SU-DHL-6 (cell line): ENCODE data around the gene LEKR1.

Experiments
- H2AFZ ChIP-seq: fragments of 200-600 bp; sonication (generic); 2 replicates; pipeline ENCODE4 v1.6.1; 2014; ENCODE audit warnings: low read depth, mild to moderate bottlenecking, moderate library complexity, mixed read lengths, antibody characterized with exemption, low read length; ENCODE audit not compliant: severe bottlenecking
- H3F3A ChIP-seq: fragments of 200-600 bp; shearing (Covaris generic); 2 replicates; pipeline ENCODE4 v1.6.0; 2016; ENCODE audit warnings: antibody characterized with exemption, mild to moderate bottlenecking; ENCODE audit not compliant: insufficient read depth
- H3K27ac ChIP-seq: fragments of 200-600 bp; sonication (generic); 2 replicates; pipeline ENCODE4 v1.5.1; 2016; ENCODE audit warnings: low read depth, mild to moderate bottlenecking, low read length, moderate library complexity, mixed read lengths
- H3K27me3 ChIP-seq: fragments of 200-600 bp; sonication (generic), shearing (Covaris generic); 2 replicates; pipeline ENCODE4 v1.6.0; 2014; ENCODE audit warnings: mild to moderate bottlenecking, low read length
- H3K36me3 ChIP-seq: fragments of 200-600 bp; sonication (generic); 2 replicates; pipeline ENCODE4 v1.6.1; 2014; ENCODE audit warnings: mild to moderate bottlenecking, low read length, mixed read lengths
- H3K4me2 ChIP-seq: fragments of 300-600, 200-600 bp; shearing (Covaris generic), sonication (generic); 2 replicates; pipeline ENCODE4 v1.6.0; 2014; ENCODE audit warnings: low read length, low read depth, mild to moderate bottlenecking; ENCODE audit not compliant: poor library complexity, severe bottlenecking
- H3K4me3 ChIP-seq: fragments of 200-600 bp; sonication (generic); 2 replicates; pipeline ENCODE4 v1.5.1; 2014; ENCODE audit warnings: antibody characterized with exemption, low read length, mild to moderate bottlenecking, mixed read lengths; ENCODE audit not compliant: insufficient read depth, poor library complexity, severe bottlenecking
- H3K79me2 ChIP-seq: fragments of 200-600 bp; sonication (generic); 2 replicates; pipeline ENCODE4 v1.6.1; 2014; ENCODE audit warnings: mild to moderate bottlenecking, low read length, moderate library complexity; ENCODE audit not compliant: insufficient read depth
- H3K9ac ChIP-seq: fragments of 200-600 bp; sonication (generic); 2 replicates; pipeline ENCODE4 v1.7.0; 2014; ENCODE audit warnings: mild to moderate bottlenecking, low read length
- H3K9me2 ChIP-seq: fragments of 200-600 bp; sonication (generic); replicated peaks from 2 replicates; pipeline ENCODE4 v1.6.1; 2014; ENCODE audit warnings: low read length; ENCODE audit not compliant: insufficient read depth
- H3K9me3 ChIP-seq: fragments of 200-600 bp; sonication (generic); 2 replicates; pipeline ENCODE4 v1.6.1; 2014; ENCODE audit warnings: low read length, mixed read lengths; ENCODE audit not compliant: insufficient read depth
- H4K20me1 ChIP-seq: fragments of 200-600 bp; sonication (generic); 2 replicates; pipeline ENCODE4 v1.6.1; 2014; ENCODE audit warnings: low read depth, mild to moderate bottlenecking, antibody characterized with exemption, low read length, moderate library complexity, mixed read lengths
- CTCF ChIP-seq: fragments of 200-600 bp; sonication (generic); IDR thresholded peaks from one replicate; pipeline ENCODE4 v1.5.1; 2017; ENCODE audit warnings: antibody characterized with exemption, mild to moderate bottlenecking, low read length, moderate library complexity; ENCODE audit not compliant: insufficient read depth, poor library complexity, severe bottlenecking
- EZH2phosphoT487 ChIP-seq: fragments of 200-600 bp; sonication (generic), shearing (Covaris generic); conservative IDR thresholded peaks from 2 replicates; pipeline ENCODE4 v1.6.1; 2018; ENCODE audit warnings: mild to moderate bottlenecking, antibody characterized with exemption, low read length, moderate library complexity, mixed read lengths

The LEKR1 gene

GRCh38 chr3:156826144-156826895 is at the start of gene LEKR1:
LEKR1 (plus strand) TSS chr3:156826353; CDS start chr3:156829330, 2,977 bp downstream.
- H3K9me2 ChIP-seq: no peaks in the 10 kb centered on the region
- H3K4me2 ChIP-seq: peak within 1 kb of the TSS; percentile 61
- peaks cover 23% of the 10 kb centered on the region for H3F3A ChIP-seq
- TF ChIP-seq CTCF (no peak), EZH2phosphoT487 (no peak)
- H3K9ac ChIP-seq: peak within 1 kb of the TSS; percentile 60
- H3K36me3 ChIP-seq: no peaks in the 10 kb centered on the region
- H4K20me1 ChIP-seq: no peaks in the 10 kb centered on the region
- peak within 1 kb of the TSS; percentile 43 for H3K4me3 ChIP-seq
- H3K27ac ChIP-seq: peak within 1 kb of the TSS; percentile 68
- no peaks in the 10 kb centered on the region for H3K9me3 ChIP-seq
- no peaks in the 10 kb centered on the region; the same call in 1 of the 2 replicates for H3K79me2 ChIP-seq
- H2AFZ ChIP-seq: peak within 1 kb of the TSS; percentile 74
- H3K27me3 ChIP-seq: no peaks in the 10 kb centered on the region

GRCh38 chr3:156776871-156777270 is 49.3 kb upstream of the LEKR1 start:
- H3K79me2 ChIP-seq: no peaks in the 10 kb centered on the region
- H3K4me3 ChIP-seq: no peak overlapping the region
- no peaks in the 10 kb centered on the region for H4K20me1 ChIP-seq
- no peak overlapping the region for H2AFZ ChIP-seq
- H3K9ac ChIP-seq: no peak overlapping the region
- TF ChIP-seq EZH2phosphoT487: no peak
- TF ChIP-seq CTCF: no peak
- H3K9me3 ChIP-seq: no peaks in the 10 kb centered on the region
- no peaks in the 10 kb centered on the region for H3F3A ChIP-seq
- no peak overlapping the region for H3K27ac ChIP-seq
- no peak overlapping the region for H3K4me2 ChIP-seq
- no peaks in the 10 kb centered on the region for H3K27me3 ChIP-seq
- no peaks in the 10 kb centered on the region for H3K36me3 ChIP-seq
- H3K9me2 ChIP-seq: no peaks in the 10 kb centered on the region

GRCh38 chr3:156781310-156782230 is 44.6 kb upstream of the LEKR1 start:
- Histone ChIP-seq H3K9me3 (no peaks in the 10 kb centered on the region), H3K9ac (no peak overlapping the region), H3K27me3 (no peaks in the 10 kb centered on the region), H3K79me2 (no peaks in the 10 kb centered on the region), H4K20me1 (no peaks in the 10 kb centered on the region), H3K4me2 (no peak overlapping the region), H2AFZ (no peak overlapping the region), H3F3A (no peaks in the 10 kb centered on the region), H3K27ac (no peak overlapping the region), H3K4me3 (no peak overlapping the region), H3K36me3 (no peaks in the 10 kb centered on the region), H3K9me2 (no peaks in the 10 kb centered on the region)
- TF ChIP-seq CTCF (no peak), EZH2phosphoT487 (no peak)
